Neural cell (in vitro differentiated cells): ENCODE data around the gene SAMD9. TPM values are rescaled to one million over a fixed set of nuclear protein-coding genes. Genes with fewer than 3 reads are reported as not detected.
A peak's percentile ranks its signal among the peaks of the same experiment; 100 is the strongest.

ENCODE experiments used
- H2AFZ ChIP-seq: fragments of 200-600, 300-800 bp; sonication (generic), shearing (Covaris generic); 2 replicates; pipeline ENCODE4 v1.6.0; 2014; ENCODE audit warnings: low read depth, mild to moderate bottlenecking, antibody characterized with exemption, low read length, moderate library complexity
- H3F3A ChIP-seq: fragments of 200-600 bp; shearing (Covaris generic); 2 replicates; pipeline ENCODE4 v1.6.1; 2016; ENCODE audit warnings: mild to moderate bottlenecking, moderate library complexity, mixed read lengths, antibody characterized with exemption, low read length; ENCODE audit not compliant: insufficient read depth, poor library complexity, severe bottlenecking
- H3K27ac ChIP-seq: fragments of 200-600, 300-800 bp; sonication (generic), shearing (Covaris generic); 2 replicates; pipeline ENCODE4 v1.5.1; 2014; ENCODE audit warnings: mild to moderate bottlenecking, low read length, moderate library complexity
- H3K27me3 ChIP-seq: fragments of 300-800, 200-600 bp; sonication (generic), shearing (Covaris generic); 2 replicates; pipeline ENCODE4 v1.6.0; 2014; ENCODE audit warnings: mild to moderate bottlenecking, low read depth, low read length, moderate library complexity; ENCODE audit not compliant: insufficient read depth
- H3K36me3 ChIP-seq: fragments of 300-800, 200-600 bp; sonication (generic), shearing (Covaris generic); 2 replicates; pipeline ENCODE4 v1.5.1; 2014; ENCODE audit warnings: mild to moderate bottlenecking, antibody characterized with exemption, low read length, moderate library complexity; ENCODE audit not compliant: insufficient read depth
- H3K4me2 ChIP-seq: fragments of 300-800, 200-600 bp; sonication (generic), shearing (Covaris generic); 2 replicates; pipeline ENCODE4 v1.6.0; 2014; ENCODE audit warnings: mild to moderate bottlenecking, low read length
- H3K4me3 ChIP-seq: fragments of 300-800, 200-600 bp; sonication (generic), shearing (Covaris generic); 2 replicates; pipeline ENCODE4 v1.5.1; 2014; ENCODE audit warnings: mild to moderate bottlenecking, low read length, moderate library complexity
- H3K79me2 ChIP-seq: fragments of 200-600 bp; shearing (Covaris generic); replicated peaks from 2 replicates; pipeline ENCODE4 v1.6.0; 2014; ENCODE audit warnings: mild to moderate bottlenecking, low read length, moderate library complexity; ENCODE audit not compliant: insufficient read depth
- H3K9ac ChIP-seq: fragments of 300-800, 200-600 bp; sonication (generic), shearing (Covaris generic); 2 replicates; pipeline ENCODE4 v1.6.1; 2016; ENCODE audit warnings: mild to moderate bottlenecking, low read length, mixed read lengths
- H3K9me2 ChIP-seq: fragments of 200-600 bp; shearing (Covaris generic); 2 replicates; pipeline ENCODE4 v1.6.1; 2016; ENCODE audit warnings: mild to moderate bottlenecking, low read length, mixed read lengths; ENCODE audit not compliant: insufficient read depth
- H3K9me3 ChIP-seq: fragments of 200-600, 300-800 bp; sonication (generic), shearing (Covaris generic); 2 replicates; pipeline ENCODE4 v1.6.1; 2016; ENCODE audit warnings: mild to moderate bottlenecking, mixed run types, low read length, moderate library complexity, mixed read lengths
- H4K20me1 ChIP-seq: fragments of 200-600 bp; shearing (Covaris generic); 2 replicates; pipeline ENCODE4 v1.6.1; 2016; ENCODE audit warnings: mild to moderate bottlenecking, mixed run types; ENCODE audit not compliant: insufficient read depth
- EP300 ChIP-seq: fragments of 450-650 bp; conservative IDR thresholded peaks from 2 replicates; pipeline ENCODE4 v1.6.1; 2014; ENCODE audit warnings: antibody characterized with exemption, mild to moderate bottlenecking, moderate library complexity; ENCODE audit not compliant: poor library complexity, severe bottlenecking
- EZH2 ChIP-seq: fragments of 200-600, 300-800 bp; shearing (Covaris generic), sonication (generic); IDR thresholded peaks from 2 replicates; pipeline ENCODE4 v1.6.1; 2014; ENCODE audit warnings: antibody characterized with exemption, low read length, borderline replicate concordance, mild to moderate bottlenecking; ENCODE audit not compliant: insufficient read depth, poor library complexity, severe bottlenecking
- MXI1 ChIP-seq: fragments of 450-650 bp; conservative IDR thresholded peaks from 2 replicates; pipeline ENCODE4 v1.6.1; 2014; ENCODE audit warnings: antibody characterized with exemption, mild to moderate bottlenecking; ENCODE audit not compliant: poor library complexity, severe bottlenecking
- POLR2AphosphoS5 ChIP-seq: IDR thresholded peaks from 2 replicates; pipeline ENCODE4 v1.6.1; 2012
- RAD21 ChIP-seq: fragments of 450-650 bp; conservative IDR thresholded peaks from 2 replicates; pipeline ENCODE4 v1.6.1; 2014; ENCODE audit warnings: antibody characterized with exemption, mild to moderate bottlenecking, moderate library complexity
- SMC3 ChIP-seq: fragments of 450-650 bp; conservative IDR thresholded peaks from 2 replicates; pipeline ENCODE4 v1.6.1; 2014; ENCODE audit warnings: antibody characterized with exemption, mild to moderate bottlenecking, moderate library complexity; ENCODE audit not compliant: poor library complexity
- TAF1 ChIP-seq: IDR thresholded peaks from 2 replicates; pipeline ENCODE4 v1.6.1; 2012; ENCODE audit warnings: low read depth
- polyA minus RNA-seq: library from RNA; depleted of rRNA, polyadenylated mRNA; stranded (reverse); fragments of >200 nt; gene quantifications from 2 replicates; pipeline ENCODE4 v1.2.3, GENCODE V29; 2014
- polyA plus RNA-seq: library from polyadenylated mRNA; depleted of rRNA; stranded (reverse); fragments of >200 nt; gene quantifications from 2 replicates; pipeline ENCODE4 v1.2.3, GENCODE V29; 2014
- TF ChIP-seq, protein P1 (sequence below): fragments of 450-650 bp; IDR thresholded peaks from 2 replicates; pipeline ENCODE4 v1.5.1; 2014; ENCODE audit warnings: antibody characterized with exemption, mild to moderate bottlenecking, moderate library complexity; ENCODE audit not compliant: poor library complexity, severe bottlenecking
- TF ChIP-seq, protein P2 (sequence below): IDR thresholded peaks from 2 replicates; pipeline ENCODE4 v1.6.1; 2012; ENCODE audit warnings: borderline replicate concordance

Gene SAMD9
- not detected in 2 replicates for polyA plus RNA-seq
- polyA minus RNA-seq: not detected in 2 replicates

DNA sequence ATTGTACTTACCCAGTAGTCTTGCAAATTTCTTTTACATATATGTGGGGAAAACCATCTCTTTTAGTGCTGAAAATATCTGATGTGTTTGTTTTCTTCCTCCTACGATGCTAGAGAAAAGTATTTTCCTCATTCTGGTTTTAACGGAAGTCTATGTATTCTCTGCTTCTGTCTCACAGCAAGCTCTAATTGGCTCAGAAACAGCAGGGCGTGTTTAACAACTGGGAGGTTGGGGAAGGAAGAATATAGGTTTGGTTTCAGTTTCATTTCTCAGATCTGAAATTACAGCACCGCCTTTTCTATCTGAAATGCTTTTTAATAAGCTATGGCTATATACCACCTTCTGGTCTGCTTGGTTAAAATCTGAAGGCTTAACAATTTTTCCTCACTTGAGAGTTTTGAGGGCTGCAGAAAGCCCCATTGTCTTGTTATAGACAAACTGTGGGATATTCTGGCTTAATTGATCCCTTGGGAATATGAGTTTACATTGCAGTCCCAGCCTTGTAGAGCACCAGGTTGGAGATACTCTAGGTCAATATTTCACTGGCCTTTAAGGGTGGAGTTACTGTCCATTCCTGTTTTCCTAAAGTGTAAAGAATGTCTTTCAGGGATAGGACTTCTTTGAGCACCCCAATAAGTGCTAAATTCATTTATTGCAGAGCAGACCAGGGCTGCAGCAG is at the start of gene SAMD9:
Gene SAMD9, minus strand, starts transcription at position 128 of the 679 bp plus-strand sequence. CDS start 11,882 bp downstream, outside the sequence.
- Histone ChIP-seq H3K36me3 (no peaks in the 10 kb centered on the region), H3K79me2 (no peaks in the 10 kb centered on the region), H3K9me3 (no peaks in the 10 kb centered on the region), H2AFZ (no peak within 1 kb of the TSS), H3K27ac (no peak within 1 kb of the TSS), H3K9me2 (no peaks in the 10 kb centered on the region), H3K4me2 (no peak within 1 kb of the TSS), H3K4me3 (no peak within 1 kb of the TSS), H3K27me3 (no peaks in the 10 kb centered on the region), H3K9ac (no peak within 1 kb of the TSS), H3F3A (no peaks in the 10 kb centered on the region), H4K20me1 (no peaks in the 10 kb centered on the region)
- TF ChIP-seq EP300 (no peak), POLR2AphosphoS5 (peak; percentile 25), RAD21 (no peak)
- TF ChIP-seq, protein P1, sequence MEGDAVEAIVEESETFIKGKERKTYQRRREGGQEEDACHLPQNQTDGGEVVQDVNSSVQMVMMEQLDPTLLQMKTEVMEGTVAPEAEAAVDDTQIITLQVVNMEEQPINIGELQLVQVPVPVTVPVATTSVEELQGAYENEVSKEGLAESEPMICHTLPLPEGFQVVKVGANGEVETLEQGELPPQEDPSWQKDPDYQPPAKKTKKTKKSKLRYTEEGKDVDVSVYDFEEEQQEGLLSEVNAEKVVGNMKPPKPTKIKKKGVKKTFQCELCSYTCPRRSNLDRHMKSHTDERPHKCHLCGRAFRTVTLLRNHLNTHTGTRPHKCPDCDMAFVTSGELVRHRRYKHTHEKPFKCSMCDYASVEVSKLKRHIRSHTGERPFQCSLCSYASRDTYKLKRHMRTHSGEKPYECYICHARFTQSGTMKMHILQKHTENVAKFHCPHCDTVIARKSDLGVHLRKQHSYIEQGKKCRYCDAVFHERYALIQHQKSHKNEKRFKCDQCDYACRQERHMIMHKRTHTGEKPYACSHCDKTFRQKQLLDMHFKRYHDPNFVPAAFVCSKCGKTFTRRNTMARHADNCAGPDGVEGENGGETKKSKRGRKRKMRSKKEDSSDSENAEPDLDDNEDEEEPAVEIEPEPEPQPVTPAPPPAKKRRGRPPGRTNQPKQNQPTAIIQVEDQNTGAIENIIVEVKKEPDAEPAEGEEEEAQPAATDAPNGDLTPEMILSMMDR: no peak

DNA sequence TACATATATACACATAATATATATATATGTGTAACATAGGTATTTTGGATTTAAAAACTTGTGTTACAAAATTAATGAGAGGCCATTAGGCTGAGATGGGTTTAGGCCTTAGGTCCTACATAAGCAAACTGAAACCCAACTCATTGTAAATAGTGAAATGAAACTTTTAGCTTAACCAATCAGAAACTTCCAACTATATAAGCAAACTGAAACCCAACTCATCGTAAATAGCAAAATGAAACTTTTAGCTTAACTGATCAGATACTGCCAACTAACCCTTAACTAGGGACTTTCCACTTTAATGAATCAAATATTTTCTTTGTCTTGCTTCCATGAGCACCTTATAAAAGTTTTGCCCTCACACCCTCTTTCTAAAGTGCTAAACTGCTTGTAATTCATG is 47.7 kb upstream of the SAMD9 start:
- no peak overlapping the region for H2AFZ ChIP-seq
- no peaks in the 10 kb centered on the region for H3K27me3 ChIP-seq
- no peaks in the 10 kb centered on the region for H4K20me1 ChIP-seq
- no peak overlapping the region for H3K4me2 ChIP-seq
- H3K79me2 ChIP-seq: no peaks in the 10 kb centered on the region
- no peaks in the 10 kb centered on the region for H3K9me2 ChIP-seq
- no peak overlapping the region for H3K27ac ChIP-seq
- H3K9me3 ChIP-seq: no peaks in the 10 kb centered on the region
- H3K9ac ChIP-seq: no peak overlapping the region
- TF ChIP-seq MXI1 (no peak), EZH2 (no peak), TAF1 (no peak), RAD21 (no peak), SMC3 (no peak), EP300 (no peak), POLR2AphosphoS5 (no peak)
- TF ChIP-seq, protein P1: no peak
- TF ChIP-seq, protein P2, sequence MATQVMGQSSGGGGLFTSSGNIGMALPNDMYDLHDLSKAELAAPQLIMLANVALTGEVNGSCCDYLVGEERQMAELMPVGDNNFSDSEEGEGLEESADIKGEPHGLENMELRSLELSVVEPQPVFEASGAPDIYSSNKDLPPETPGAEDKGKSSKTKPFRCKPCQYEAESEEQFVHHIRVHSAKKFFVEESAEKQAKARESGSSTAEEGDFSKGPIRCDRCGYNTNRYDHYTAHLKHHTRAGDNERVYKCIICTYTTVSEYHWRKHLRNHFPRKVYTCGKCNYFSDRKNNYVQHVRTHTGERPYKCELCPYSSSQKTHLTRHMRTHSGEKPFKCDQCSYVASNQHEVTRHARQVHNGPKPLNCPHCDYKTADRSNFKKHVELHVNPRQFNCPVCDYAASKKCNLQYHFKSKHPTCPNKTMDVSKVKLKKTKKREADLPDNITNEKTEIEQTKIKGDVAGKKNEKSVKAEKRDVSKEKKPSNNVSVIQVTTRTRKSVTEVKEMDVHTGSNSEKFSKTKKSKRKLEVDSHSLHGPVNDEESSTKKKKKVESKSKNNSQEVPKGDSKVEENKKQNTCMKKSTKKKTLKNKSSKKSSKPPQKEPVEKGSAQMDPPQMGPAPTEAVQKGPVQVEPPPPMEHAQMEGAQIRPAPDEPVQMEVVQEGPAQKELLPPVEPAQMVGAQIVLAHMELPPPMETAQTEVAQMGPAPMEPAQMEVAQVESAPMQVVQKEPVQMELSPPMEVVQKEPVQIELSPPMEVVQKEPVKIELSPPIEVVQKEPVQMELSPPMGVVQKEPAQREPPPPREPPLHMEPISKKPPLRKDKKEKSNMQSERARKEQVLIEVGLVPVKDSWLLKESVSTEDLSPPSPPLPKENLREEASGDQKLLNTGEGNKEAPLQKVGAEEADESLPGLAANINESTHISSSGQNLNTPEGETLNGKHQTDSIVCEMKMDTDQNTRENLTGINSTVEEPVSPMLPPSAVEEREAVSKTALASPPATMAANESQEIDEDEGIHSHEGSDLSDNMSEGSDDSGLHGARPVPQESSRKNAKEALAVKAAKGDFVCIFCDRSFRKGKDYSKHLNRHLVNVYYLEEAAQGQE: no peak
- no peak overlapping the region for H3K4me3 ChIP-seq
- H3K36me3 ChIP-seq: no peaks in the 10 kb centered on the region
- H3F3A ChIP-seq: no peaks in the 10 kb centered on the region
